Activated T-cell treated with anti-CD3 and anti-CD28 coated beads, Interleukin-2, amount 50 U/mL, for 72 hours (primary cell): ENCODE data around the gene PPM1G. TPM values are rescaled to one million over a fixed set of nuclear protein-coding genes. Genes with fewer than 3 reads are reported as not detected.
"Not testable (repeated sequence)": the region's sequence is repeated elsewhere in the genome, so short reads cannot be mapped to it uniquely, and the experiment has no call there.

Source experiments
- ATAC-seq, 2 donors: fragments of 150-1000 bp; cut with Tn5 transposase; replicated peaks in 1 of 2; 2 replicates each; pipeline ENCODE4 v1.10.0; 2021; ENCODE audit warnings: moderate library complexity in 2 of 2, mild to moderate bottlenecking in 1 of 2
- DNase-seq, 2 donors: peaks; one replicate each; pipeline ENCODE4 v3.0.0; 2021 to 2022; ENCODE audit warnings: mixed read lengths in 1 of 2
- H3K27ac Mint-ChIP-seq: one replicate; pipeline ENCODE4 v1.8.0; 2022; ENCODE audit warnings: mild to moderate bottlenecking, moderate library complexity, mixed read lengths
- H3K27me3 Mint-ChIP-seq: one replicate; pipeline ENCODE4 v1.8.0; 2022; ENCODE audit warnings: low read depth, mixed read lengths
- H3K36me3 Mint-ChIP-seq, 2 donors: one replicate each; pipeline ENCODE4 v1.8.0; 2022; ENCODE audit warnings: mixed read lengths in 2 of 2, mild to moderate bottlenecking in 1 of 2; ENCODE audit not compliant: insufficient read depth in 2 of 2
- H3K4me1 Mint-ChIP-seq: one replicate; pipeline ENCODE4 v1.8.0; 2022; ENCODE audit warnings: low read depth, mixed read lengths
- H3K4me3 Mint-ChIP-seq, 2 donors: one replicate each; pipeline ENCODE4 v1.8.0; 2022; ENCODE audit warnings: mild to moderate bottlenecking in 2 of 2, mixed read lengths in 2 of 2, moderate library complexity in 2 of 2
- H3K9me3 Mint-ChIP-seq, 2 donors: one replicate each; pipeline ENCODE4 v1.8.0; 2022; ENCODE audit warnings: mixed read lengths in 2 of 2
- total RNA-seq, 2 donors: library from RNA; stranded (reverse); gene quantifications; one replicate each; pipeline ENCODE4 v1.2.3, GENCODE V29; 2022

Gene PPM1G
- total RNA-seq, 2 donors from 2014 or later: 122 to 132 TPM

DNA sequence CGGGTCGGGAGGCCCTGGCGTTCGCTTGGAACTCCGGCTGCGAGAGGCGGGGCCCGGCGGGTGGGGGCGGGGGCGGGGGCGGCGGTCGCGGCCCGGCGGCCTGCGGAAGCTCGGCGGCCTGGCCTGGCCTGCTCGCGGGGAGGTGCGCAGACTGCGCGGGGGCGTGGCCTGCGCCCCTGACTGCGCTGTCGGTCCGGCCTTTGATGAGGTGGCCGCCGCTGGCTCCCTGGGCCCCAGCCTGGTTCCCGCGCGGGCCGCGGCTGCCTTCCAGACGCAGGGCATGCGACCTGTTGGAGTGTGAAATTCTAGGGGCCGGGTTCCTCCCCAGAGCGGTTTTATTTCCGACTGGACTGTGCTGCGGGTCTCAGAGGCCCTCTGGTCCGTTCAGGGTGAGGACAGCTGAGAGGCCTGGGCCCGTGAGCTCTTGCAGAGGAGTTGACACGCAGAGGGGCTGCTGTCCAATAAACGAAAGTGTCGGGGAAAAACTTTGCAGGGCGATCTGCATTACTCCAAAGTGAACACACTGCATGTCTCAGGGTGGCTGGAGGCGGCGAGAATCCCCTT is 19.7 kb upstream of the PPM1G start:
- Mint-ChIP-seq H3K27ac (peak overlapping the region; percentile 92), H3K27me3 (no peaks in the 10 kb centered on the region), H3K4me1 (peaks cover 46% of the 10 kb centered on the region), H3K4me3 (peak overlapping the region; percentile 89 to 99), H3K9me3 (no peaks in the 10 kb centered on the region), H3K36me3 (peaks cover 9 to 14% of the 10 kb centered on the region in 2 donors)
- peak; percentile 85 to 86 for DNase-seq
- peak; percentile 77 to 81 for ATAC-seq

DNA sequence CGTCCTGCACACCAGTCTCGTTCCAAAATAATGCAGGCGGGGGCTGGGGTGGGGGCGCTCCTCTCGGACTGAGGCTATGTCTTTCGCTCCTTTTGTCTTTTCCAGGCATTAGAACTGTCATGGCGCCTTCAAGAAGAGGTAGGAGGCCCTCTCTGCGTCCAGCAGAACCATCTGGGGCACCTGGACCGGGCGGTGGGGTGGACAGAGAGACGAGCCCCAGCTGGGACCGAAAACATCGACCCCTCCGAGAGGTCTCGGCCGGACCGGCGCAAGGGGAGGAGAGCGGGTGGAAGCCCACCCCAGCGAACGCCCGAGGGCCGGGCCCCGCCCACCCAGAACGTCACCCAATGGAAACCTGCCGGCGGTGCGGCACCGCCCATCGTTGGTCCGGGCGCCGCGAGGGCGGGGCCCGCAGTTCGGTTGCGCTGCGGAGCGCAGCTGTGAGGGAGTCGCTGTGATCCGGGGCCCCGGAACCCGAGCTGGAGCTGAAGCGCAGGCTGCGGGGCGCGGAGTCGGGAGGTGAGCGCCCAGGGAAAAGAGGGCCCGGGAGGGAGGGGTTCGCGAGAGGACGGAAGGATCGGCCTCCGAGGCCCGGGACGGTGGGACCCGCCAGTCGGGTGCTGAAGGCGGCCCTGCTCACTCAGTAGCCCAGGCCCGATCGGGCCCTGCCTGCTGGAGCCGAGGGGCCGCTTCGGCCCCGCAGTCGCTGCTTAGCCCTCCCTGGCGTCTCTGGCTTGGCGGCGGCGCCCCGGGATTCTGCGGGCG is 19.0 kb upstream of the PPM1G start, which contains the start of gene NRBP1:
NRBP1 (plus strand) TSS at position 419 of the 765 bp plus-strand sequence. CDS start 4,643 bp downstream, outside the sequence.
- Mint-ChIP-seq H3K27ac (peak within 1 kb of the TSS; percentile 96), H3K4me1 (peaks cover 46% of the 10 kb centered on the region), H3K9me3 (no peaks in the 10 kb centered on the region), H3K36me3 (peaks cover 3 to 11% of the 10 kb centered on the region in 2 donors), H3K4me3 (peak within 1 kb of the TSS; percentile 98 to 99), H3K27me3 (no peaks in the 10 kb centered on the region)
- peak; percentile 95 to 98 for DNase-seq
- ATAC-seq: peak; percentile 88 to 91

DNA sequence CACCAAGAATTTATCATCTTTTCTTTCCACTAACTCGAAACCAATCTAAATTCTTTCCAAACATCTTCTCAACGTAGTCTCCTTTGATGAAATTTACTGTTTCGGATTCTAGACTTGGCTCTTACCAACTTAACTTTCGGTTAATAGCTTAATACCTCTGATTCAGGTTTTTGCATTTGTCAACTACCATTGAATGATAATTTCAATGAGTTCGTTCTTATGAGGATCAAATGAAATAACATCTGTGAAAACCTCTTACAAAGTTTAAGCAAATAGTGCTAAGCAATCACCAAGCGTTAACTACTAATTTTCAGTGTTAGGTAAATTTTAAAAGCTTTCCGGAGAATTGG is 18.4 kb upstream of the PPM1G start:
- no peak for ATAC-seq
- Mint-ChIP-seq H3K27ac (peak overlapping the region; percentile 96), H3K36me3 (peaks cover 0 to 7% of the 10 kb centered on the region in 2 donors)

DNA sequence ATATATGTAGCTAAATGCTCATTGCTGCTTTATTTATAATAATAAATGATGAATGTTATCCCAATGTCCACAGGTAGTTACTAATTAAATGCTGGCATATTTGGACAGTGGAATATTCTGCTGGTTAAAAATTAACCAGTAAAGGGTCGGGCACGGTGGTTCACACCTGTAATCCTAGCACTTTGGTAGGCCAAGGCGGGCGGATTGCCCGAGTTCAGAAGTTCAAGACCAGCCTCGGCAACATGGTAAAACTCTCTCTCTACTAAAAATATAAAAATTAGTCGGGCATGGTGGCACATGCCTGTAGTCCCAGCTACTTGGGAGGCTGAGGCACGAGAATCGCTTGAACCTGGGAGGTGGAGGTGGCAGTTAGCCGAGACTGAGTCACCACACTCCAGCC is 15.6 kb upstream of the PPM1G start:
- peaks cover 18% of the 10 kb centered on the region for H3K4me1 Mint-ChIP-seq
- H3K9me3 Mint-ChIP-seq, H3K27ac Mint-ChIP-seq, DNase-seq, H3K27me3 Mint-ChIP-seq, H3K36me3 Mint-ChIP-seq, ATAC-seq, H3K4me3 Mint-ChIP-seq: not testable (repeated sequence)

More for the DNA sequence above, 18.4 kb upstream of the PPM1G start:
- Mint-ChIP-seq H3K27me3 (no peaks in the 10 kb centered on the region), H3K4me1 (peaks cover 43% of the 10 kb centered on the region), H3K9me3 (no peaks in the 10 kb centered on the region), H3K4me3 (peak overlapping the region; percentile 97 to 98)
- DNase-seq: no peak

DNA sequence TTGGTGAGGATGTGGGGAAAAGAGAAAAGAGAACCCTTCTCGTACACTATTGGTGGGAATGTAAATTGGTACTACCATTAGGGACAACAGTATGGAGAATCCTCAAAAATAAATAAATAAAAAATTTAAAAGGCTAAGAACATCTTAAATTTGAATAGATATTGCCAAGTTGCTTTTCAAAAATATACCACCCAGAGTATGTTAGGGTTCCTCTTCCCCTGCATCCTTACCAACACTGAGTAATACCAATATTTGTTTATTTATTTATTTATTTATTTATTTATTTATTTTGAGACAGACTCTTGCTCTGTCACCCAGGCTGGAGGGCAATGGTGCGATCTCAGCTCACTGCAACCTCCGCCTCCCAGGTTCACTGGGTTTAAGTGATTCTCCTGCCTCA is 13.6 kb upstream of the PPM1G start:
- H3K9me3 Mint-ChIP-seq: no peaks in the 10 kb centered on the region
- H3K4me3 Mint-ChIP-seq: no peak overlapping the region
- ATAC-seq (no peak), DNase-seq (no peak)
- H3K4me1 Mint-ChIP-seq: peaks cover 7% of the 10 kb centered on the region
- no peak overlapping the region for H3K27ac Mint-ChIP-seq
- no peaks in the 10 kb centered on the region for H3K36me3 Mint-ChIP-seq
- no peaks in the 10 kb centered on the region for H3K27me3 Mint-ChIP-seq

DNA sequence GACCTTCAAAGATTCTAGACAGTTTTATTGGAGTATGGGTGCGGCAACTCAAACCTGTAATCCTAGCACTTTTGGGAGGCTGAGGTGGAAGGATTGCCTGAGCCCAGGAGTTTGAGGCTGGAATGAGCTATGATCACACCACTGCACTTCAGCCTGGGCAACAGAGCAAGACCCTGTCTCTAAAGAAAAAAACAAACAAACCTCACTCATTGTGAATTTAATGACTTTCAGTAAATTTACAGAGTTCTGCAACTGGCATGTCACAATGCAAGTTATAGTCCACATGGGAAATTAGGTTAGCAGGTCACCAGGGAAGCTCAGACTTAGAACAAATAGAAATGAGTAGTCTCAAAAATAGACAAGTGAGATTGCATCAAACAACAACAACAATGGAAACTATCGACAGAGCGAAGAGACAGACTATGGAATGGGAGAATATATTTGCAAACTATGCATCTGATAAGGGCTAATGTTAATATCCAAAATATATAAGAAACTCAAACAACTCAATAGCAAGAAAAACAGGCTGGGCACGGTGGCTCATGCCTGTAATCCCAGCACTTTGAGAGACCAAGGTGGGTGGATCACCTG is 12.4 kb upstream of the PPM1G start:
- Mint-ChIP-seq H3K27ac (no peak overlapping the region), H3K36me3 (no peaks in the 10 kb centered on the region), H3K4me1 (no peaks in the 10 kb centered on the region), H3K4me3 (no peak overlapping the region), H3K27me3 (no peaks in the 10 kb centered on the region), H3K9me3 (no peaks in the 10 kb centered on the region)
- no peak for ATAC-seq
- no peak for DNase-seq

DNA sequence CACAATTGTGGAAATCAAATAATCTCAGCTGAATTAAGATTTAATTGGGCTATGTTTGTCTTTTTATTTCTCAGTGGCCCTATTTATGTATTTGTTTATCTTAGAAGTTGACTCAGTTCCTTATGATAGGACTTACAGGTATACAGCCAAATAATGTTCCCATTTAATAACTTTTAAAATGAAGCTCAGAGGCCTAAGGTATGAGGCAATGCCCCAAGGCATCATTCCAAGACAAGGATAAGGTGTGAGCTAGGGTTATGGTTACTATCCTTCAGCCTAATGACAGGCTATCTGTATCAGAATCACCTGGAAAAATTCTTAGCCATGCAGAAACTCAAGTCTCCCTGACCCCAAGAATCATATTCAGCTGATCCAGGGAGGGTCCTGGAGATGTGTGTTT is 11.6 kb upstream of the PPM1G start:
- Mint-ChIP-seq H3K4me3 (no peak overlapping the region), H3K4me1 (no peaks in the 10 kb centered on the region), H3K36me3 (no peaks in the 10 kb centered on the region), H3K27ac (no peak overlapping the region), H3K9me3 (no peaks in the 10 kb centered on the region), H3K27me3 (no peaks in the 10 kb centered on the region)
- ATAC-seq (no peak), DNase-seq (no peak)

DNA sequence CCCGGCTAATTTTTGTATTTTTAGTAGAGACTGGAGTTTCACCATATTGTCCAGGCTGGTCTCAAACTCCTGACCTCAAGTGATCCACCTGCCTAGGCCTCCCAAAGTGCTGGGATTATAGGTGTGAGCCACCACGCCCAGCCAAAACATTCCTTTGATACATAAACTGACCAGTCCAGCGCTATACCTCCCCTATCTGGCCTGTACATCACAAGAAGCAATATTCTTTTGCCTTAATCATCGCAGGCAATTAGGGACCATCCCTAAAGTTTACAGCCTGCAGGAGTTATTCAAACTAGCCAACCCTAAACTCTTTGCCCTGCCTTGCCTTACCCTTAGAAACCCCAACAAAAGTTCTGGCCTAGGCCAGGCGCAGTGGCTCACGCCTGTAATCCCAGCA is 6.8 kb upstream of the PPM1G start:
- DNase-seq: no peak
- no peaks in the 10 kb centered on the region for H3K27me3 Mint-ChIP-seq
- H3K9me3 Mint-ChIP-seq: no peaks in the 10 kb centered on the region
- no peak overlapping the region for H3K4me3 Mint-ChIP-seq
- no peak for ATAC-seq
- peaks cover 0 to 2% of the 10 kb centered on the region in 2 donors for H3K36me3 Mint-ChIP-seq
- no peak overlapping the region for H3K27ac Mint-ChIP-seq
- no peaks in the 10 kb centered on the region for H3K4me1 Mint-ChIP-seq

DNA sequence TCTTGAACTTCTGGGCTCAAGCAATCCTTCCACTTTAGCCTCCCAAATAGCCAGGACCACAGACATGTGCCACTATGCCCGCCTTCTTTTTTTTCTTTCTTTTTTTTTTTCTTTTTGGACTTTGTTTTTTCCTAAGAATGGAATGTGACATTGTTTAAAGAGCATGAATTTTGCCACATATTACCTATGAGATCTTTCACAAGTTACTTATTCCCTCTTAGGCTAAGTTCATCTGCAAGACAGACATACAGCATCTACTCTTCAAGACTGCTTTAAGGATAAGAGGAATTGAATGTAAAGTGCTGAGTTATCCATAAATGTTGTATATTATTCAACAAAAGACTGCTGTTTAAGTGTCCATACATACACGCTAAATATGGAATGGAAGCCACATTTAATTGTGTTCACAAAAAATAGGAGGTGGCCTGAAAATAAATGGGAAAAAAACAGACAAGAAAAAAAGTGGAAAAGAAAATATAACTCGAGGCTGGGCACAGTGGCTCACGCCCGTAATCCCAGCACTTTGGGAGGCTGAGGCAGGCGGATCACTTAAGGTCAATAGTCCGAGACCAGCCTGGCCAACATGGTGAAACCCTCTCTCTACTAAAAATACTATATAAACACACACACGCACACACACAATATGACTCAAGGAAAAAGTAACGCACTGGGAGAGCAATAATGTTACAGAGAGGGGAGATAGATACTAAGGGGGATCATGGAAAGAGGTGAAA is 3.2 kb upstream of the PPM1G start:
- Mint-ChIP-seq H3K4me3 (no peak overlapping the region), H3K36me3 (peaks cover 2% of the 10 kb centered on the region in 2 donors), H3K4me1 (peaks cover 18% of the 10 kb centered on the region), H3K9me3 (peaks cover 0 to 3% of the 10 kb centered on the region in 2 donors), H3K27ac (no peak overlapping the region), H3K27me3 (no peaks in the 10 kb centered on the region)
- no peak for ATAC-seq
- DNase-seq: no peak

DNA sequence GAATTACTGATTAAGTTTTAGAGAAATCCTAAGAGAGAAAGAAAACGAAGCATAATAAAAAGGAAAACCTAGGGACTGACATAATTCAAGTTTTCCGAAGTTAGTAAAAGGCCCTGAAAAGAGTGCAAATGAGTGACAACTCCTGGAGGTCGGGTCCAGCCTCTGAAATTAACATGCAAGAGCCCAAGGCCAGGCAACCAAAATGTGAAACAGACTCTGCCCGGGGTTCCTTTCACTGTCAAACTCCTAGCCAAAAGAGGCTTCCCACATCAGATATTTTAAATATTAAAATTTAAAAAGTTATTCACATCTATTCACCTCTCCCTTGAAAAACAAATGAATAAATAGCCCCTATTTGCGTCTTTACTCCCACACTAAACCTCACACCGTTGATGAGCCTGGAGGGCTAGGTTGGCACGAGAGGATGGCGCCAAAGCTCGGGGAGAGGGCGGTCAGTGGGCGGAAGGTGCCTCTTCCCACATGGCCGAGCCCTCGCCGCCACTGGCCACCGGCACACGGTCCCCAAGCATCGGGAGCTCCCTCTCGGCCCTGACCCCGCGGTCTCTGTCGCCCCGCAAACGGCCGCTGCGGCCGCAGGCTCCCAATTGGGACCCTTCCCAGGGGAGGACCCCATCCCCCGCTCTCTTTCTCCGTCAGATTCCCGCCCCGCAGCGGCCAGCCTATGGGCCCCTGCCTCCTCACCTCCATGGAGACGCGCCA is 630 bp downstream of the PPM1G start:
- Mint-ChIP-seq H3K4me1 (peaks cover 47% of the 10 kb centered on the region), H3K27me3 (no peaks in the 10 kb centered on the region), H3K9me3 (peaks cover 0 to 3% of the 10 kb centered on the region in 2 donors), H3K27ac (peak overlapping the region; percentile 94), H3K36me3 (peaks cover 5 to 13% of the 10 kb centered on the region in 2 donors), H3K4me3 (peak overlapping the region; percentile 90 to 98)
- ATAC-seq (peak; percentile 21 to 43), DNase-seq (peak; percentile 42 to 44)

DNA sequence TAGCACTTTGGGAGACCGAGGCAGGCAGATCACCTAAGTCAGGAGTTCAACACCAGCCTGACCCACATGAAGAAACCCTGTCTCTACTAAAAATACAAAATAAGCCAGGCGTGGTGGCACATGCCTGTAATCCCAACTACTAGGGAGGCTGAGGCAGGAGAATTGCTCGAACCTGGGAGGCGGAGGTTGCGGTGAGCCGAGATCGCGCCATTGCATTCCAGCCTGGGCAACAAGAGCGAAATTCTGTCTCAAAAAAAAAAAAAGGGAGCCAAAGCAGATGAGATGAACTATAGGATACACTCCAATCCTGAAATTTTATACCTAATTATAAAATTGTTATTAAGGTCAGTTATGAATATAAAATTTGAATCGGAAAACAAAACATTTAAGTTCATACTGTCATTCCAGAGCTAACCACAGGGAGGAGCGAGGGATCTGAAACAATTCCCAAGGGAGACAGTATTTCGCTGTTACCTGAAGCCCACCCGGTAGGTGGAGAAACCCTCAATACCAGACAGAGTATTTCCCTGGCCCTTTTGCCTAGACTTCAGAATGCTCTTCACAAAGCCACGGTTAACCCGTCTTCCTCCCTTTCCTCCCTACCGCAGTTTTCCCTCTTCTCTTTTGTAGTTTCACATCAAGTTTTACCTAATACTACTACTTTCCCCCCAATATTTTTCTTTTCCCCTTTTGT is 1.4 kb downstream of the PPM1G start:
- Mint-ChIP-seq H3K4me1 (peaks cover 53% of the 10 kb centered on the region), H3K27me3 (no peaks in the 10 kb centered on the region), H3K9me3 (peaks cover 0 to 3% of the 10 kb centered on the region in 2 donors), H3K4me3 (peak overlapping the region; percentile 90 to 98), H3K27ac (peak overlapping the region; percentile 94), H3K36me3 (peaks cover 5 to 13% of the 10 kb centered on the region in 2 donors)
- no peak for ATAC-seq
- DNase-seq: no peak
